CD4-positive, alpha-beta T cell treated with Interleukin-4 for 1 hour (primary cell): Measurements from ENCODE around the gene PRR7.

ENCODE experiments used
- DNase-seq, 2 donors: peaks; one replicate each; pipeline ENCODE4 v3.0.0-alpha.2; 2020 to 2022

Gene PRR7

GRCh38 chr5:177453852-177454396 is 7.3 kb downstream of the PRR7 start:
- peak in 1 of 2 donors; percentile 66 for DNase-seq

- DNase-seq, result peak; percentile 95 to 96
These were observed 7.9 kb downstream of the PRR7 start for GRCh38 chr5:177454397-177455035.

GRCh38 chr5:177455036-177455660 is 8.5 kb downstream of the PRR7 start:
- peak; percentile 92 to 93 for DNase-seq

DNA sequence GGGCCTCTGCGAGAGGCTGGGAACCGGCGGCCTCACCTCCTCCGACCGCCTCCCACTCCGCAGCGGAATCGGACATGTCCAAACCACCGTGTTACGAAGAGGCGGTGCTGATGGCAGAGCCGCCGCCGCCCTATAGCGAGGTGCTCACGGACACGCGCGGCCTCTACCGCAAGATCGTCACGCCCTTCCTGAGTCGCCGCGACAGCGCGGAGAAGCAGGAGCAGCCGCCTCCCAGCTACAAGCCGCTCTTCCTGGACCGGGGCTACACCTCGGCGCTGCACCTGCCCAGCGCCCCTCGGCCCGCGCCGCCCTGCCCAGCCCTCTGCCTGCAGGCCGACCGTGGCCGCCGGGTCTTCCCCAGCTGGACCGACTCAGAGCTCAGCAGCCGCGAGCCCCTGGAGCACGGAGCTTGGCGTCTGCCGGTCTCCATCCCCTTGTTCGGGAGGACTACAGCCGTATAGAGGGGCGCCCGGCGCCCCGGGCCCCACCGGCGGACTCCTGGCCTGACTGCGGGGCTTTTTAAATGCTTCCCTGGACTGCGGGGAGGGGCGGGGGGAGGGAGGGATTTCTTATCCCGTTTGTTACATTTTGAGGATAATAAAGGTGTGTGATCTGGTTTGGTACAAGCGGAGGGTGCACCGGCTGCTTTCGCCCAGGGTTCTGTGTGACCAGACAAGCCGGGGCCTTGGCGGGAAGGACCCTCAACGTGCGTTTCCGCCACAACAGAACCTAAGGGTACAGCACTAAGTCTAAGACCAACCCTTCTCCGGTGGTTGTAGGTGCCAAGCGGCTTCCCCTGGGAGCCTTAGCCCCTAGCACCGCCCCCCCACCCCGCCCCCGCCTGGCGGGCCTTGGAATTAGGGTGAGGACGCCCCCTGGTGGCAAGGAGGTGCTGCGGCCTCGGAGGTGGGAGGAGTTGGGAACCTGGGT is 9.3 kb downstream of the PRR7 start:
- DNase-seq, result peak; percentile 92 to 93

GRCh38 chr5:177456591-177456964 is 10.0 kb downstream of the PRR7 start:
- DNase-seq, result no peak

GRCh38 chr5:177456976-177457851 is 10.6 kb downstream of the PRR7 start:
- DNase-seq, result peak; percentile 79 to 88

DNA sequence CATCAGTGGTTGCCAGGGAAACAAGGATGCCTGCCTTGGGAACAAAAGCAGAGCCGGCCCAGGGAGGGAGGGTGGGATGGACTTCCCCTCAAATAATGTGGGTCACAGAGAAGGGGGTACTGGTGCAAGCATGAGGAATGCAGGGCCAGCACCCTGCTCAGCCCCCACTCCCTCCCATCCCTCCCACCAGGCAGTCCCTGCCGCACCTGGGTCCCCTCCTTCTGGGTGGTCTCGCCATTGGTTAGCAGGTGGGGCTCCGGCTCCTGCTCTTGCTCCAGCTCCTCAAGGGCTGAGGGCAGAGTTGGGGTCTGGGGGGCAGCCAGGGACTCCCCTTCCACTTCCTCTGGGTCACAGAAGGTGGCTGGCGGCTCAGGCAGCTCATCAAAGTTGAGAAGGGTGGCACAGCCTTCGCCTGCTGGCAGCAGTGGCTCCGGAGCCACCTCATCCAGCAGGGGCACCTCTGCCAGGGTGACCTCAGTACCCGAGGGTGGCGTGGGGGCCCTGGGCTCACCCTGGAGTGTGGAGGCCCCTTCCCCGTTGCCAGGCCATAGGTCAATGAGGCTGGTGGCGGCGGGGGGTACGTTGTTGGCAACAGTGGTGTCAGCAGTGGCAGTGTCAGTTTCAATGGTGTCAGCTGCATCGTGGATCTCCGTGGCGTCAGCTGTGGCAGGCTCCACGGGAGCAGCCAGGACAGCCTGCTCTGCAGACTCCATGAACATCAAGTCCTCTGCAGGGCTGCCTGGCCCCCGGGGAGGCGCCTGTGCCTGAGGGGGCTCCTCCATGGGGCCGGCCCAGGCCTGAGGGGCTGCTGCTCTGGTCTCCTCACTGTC is 11.5 kb downstream of the PRR7 start:
- no peak for DNase-seq

DNA sequence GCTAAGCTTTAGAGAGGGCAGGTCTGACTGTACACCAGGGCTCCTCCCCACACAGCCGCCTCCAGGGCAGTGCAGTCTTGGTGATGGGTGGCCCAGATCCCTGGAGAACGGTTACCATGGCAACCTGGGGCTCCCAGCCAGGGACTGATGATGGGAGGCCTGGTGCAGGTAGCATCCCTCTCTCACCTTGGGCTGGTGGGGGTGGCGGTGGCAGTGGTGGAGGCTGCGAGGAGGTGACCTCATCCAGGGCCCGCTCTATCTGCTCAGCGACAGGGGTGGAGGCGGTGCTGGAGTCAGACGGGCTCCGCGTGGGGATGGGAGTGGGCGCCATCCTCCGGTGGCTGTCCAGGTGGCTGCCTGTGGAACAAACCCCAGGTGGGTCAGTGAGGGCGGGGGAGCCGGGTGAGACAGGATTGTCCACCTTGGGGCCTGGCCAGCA is 12.3 kb downstream of the PRR7 start:
- DNase-seq, result no peak

DNA sequence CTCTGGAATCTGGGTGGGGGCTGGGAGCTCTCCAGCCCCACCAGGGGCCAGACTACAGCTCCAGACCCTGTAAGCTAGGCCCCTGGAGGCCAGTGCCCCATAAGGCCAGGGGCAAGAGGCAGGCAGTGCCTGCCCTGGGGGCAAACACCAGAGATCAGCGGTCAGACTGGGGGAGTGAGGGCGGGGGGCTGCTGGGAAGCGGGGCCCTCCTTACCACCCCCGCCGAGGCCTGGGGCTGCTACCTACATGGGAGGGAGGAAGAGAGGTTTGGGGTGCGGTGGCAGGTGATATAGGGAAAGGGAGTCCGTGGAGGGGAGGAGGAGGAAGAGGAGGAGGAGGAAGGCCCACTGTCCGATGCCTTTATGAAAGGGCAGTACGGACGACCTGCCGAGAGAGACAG is 12.7 kb downstream of the PRR7 start:
- no peak for DNase-seq

GRCh38 chr5:177459819-177460628 is 13.4 kb downstream of the PRR7 start:
- DNase-seq, result no peak

- peak in 1 of 2 donors; percentile 56 for DNase-seq
These were observed 15.5 kb downstream of the PRR7 start for GRCh38 chr5:177462021-177462670.

DNA sequence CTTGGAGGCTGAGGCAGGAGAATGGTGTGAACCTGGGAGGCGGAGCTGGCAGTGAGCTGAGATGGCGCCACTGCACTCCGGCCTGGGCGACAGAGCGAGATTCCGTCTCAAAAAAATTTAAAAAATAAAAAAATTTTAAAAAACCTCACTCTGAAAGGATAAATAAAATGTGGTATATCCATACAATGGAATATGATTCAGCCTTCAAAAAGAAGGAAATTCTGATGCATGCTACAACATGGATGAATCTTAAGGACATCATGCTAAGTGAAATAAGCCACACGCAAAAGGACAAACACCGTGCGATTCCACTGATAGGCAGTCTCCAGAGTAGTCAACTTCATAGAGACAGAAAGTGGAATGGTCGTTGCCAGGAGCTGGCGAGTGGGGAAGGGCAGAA is 18.4 kb downstream of the PRR7 start:
- DNase-seq, result no peak

- DNase-seq, result no peak
These were observed 20.2 kb downstream of the PRR7 start for GRCh38 chr5:177466861-177467260.

DNA sequence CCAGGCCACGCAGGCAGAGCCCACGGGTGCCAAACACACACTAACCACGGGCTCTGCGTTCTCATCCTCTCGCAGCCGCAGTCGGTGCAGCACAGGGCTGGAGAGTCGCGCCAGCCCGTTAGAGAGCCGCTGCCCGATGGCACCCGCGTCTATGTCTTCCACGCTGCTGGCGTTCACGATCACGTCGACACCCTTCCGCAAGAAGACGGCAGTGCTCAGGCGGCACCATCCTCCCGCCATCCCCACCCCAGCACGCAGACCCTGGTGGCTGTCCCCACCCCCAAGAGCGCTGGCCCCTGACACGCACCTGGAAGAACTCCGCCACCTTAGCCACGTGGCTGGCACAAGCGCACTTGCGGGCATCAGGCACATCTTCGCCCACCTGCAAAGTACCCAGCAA is 20.8 kb downstream of the PRR7 start:
- no peak for DNase-seq

- no peak for DNase-seq
These were observed 21.7 kb downstream of the PRR7 start for GRCh38 chr5:177468329-177468684.

GRCh38 chr5:177468685-177469628 is 22.3 kb downstream of the PRR7 start:
- no peak for DNase-seq

DNA sequence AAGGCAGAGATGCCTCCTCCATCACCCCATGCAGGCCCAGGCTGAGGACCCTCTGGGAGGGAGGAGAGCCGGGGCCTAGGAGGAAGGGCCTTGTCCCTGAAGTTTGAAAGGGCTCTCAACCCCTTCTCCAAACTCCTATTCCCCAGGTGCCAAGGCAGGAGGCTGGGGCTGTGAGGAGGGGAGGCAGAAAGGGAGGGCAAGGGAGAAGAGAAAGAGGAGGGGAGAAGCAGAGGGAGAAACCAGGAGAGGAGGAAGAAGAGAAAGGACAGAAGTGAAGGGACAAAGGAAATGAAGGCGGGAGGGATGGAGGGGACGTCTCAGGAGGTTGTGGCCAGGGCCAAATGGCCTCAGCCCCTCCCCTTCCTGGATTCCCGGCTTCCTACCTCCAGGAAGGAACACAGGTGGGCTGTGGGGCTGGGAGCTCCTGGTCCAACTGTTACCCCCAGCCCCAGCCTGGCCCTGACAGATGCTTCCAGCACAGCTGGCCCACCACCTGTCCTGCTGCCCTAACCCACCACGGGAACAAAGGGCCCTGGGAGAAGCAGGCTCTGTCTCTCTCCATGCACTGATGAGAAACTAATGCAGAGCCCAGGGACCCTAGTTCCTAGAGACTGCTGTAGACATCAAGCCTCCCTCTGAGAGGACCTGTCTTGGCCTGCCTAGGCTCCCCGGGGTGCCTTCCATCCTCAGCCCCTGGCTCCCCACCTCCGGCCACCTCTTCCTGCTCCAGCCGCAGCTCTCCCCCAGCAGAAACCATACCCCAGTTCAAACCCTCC is 23.3 kb downstream of the PRR7 start:
- no peak for DNase-seq
